Activated CD4-positive, alpha-beta T cell treated with anti-CD3 and anti-CD28 coated beads for 48 hours (primary cell): ENCODE results near the gene SORL1-AS1.

Experiments
- DNase-seq: peaks from one replicate; pipeline ENCODE4 v3.0.0-alpha.2; 2020

SORL1-AS1 gene

GRCh38 chr11:121451178-121451985, 1.4 kb downstream of the SORL1-AS1 start:
- peak; percentile 57 for DNase-seq

- DNase-seq = no peak
Measured at GRCh38 chr11:121450401-121450800, 2.4 kb downstream of the SORL1-AS1 start.

GRCh38 chr11:121449626-121450025, 3.1 kb downstream of the SORL1-AS1 start:
- DNase-seq = no peak

- DNase-seq = no peak
Measured at GRCh38 chr11:121449123-121449522, 3.6 kb downstream of the SORL1-AS1 start.

DNA sequence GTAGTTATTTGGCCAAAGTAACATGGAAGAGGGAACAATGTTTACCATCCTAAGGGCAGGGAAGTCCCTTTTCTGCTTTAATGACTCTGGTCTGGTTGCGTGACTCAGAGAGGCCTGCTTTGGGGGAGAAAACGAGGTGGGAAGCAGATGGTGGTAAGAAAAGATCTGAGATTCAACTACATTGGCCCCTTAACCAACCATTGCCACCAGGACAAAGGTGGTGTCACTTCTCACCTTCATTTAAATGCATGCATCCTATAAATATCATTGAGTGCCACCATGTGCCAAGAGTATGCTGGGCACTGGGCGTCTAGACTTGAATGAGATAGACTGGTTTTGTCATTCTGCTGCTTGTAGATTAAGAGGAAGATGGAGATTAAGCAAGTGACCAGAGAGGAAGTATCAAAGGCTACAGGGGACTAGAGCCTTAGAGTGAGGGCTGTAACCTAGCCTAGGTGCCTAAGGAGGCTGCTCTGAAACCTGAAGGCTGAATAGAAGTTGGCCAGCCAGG, 4.3 kb downstream of the SORL1-AS1 start:
- no peak for DNase-seq

- DNase-seq = no peak
Measured at GRCh38 chr11:121448011-121448410, 4.8 kb downstream of the SORL1-AS1 start.

DNA sequence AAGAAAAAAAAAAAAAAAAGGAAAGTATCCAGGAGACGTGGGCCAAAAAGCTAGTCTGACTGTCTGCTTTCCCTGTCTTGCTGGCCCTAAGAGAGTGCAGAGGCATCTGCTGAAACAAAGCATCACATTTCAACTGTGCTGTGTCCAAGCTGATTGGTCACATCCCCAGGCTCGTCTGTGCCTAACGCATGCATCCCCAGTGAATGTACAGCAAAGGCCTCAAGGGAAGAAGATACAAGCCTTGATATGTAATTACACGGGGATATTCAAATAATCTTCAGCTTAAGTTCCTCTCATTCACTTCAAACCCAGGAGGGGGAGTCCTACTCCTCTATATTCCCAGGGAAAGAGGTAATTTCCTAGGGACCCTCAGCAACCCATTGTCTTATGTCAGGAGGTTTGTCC, 6.0 kb downstream of the SORL1-AS1 start:
- DNase-seq = no peak

GRCh38 chr11:121445071-121445768, 7.5 kb downstream of the SORL1-AS1 start:
- DNase-seq = no peak

- no peak for DNase-seq
Measured at GRCh38 chr11:121444526-121444925, 8.2 kb downstream of the SORL1-AS1 start.

GRCh38 chr11:121443688-121444275, 9.0 kb downstream of the SORL1-AS1 start:
- DNase-seq = peak; percentile 56

GRCh38 chr11:121441521-121441920, 11.2 kb downstream of the SORL1-AS1 start:
- no peak for DNase-seq

GRCh38 chr11:121439759-121440158, 13.0 kb downstream of the SORL1-AS1 start:
- DNase-seq = no peak

DNA sequence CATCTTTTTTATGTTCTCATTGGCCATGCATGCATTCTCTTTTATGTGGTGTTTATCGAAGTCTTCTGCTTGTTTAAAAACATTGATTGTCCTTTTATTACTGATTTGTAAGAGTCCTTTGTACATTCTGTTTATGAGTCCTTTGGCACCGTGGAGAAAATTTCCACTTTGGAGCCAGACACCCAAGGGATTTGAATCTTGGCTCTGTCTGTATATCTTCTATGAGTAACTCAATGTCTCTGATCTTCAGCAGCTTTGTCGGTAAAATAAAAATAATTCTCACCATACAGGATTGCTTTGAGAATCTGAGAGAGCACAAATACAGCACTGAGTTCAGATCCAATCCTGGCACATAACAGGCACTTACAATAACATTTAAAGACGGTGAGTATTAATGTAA, 13.4 kb downstream of the SORL1-AS1 start:
- DNase-seq = no peak

DNA sequence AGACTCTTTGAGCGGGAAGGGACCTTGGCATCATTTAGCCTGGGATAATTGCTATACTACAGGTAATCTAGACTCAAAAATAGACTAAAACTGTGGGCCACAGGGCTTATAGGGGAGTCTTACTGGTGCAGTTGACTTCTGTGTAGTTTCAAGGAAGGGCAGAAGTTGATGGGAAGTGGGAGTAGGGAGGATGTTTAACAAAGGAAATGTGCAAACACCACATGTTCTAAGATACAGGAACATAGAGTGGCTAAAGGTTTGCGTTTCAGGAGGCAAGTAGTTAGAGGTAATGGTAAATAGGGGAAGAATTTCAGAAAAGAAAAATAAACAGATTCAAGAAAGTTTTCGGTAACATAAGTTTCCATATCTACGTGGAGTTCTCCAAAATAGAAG, 15.1 kb downstream of the SORL1-AS1 start:
- no peak for DNase-seq

- DNase-seq = no peak
Measured at GRCh38 chr11:121437018-121437685, 15.6 kb downstream of the SORL1-AS1 start.

DNA sequence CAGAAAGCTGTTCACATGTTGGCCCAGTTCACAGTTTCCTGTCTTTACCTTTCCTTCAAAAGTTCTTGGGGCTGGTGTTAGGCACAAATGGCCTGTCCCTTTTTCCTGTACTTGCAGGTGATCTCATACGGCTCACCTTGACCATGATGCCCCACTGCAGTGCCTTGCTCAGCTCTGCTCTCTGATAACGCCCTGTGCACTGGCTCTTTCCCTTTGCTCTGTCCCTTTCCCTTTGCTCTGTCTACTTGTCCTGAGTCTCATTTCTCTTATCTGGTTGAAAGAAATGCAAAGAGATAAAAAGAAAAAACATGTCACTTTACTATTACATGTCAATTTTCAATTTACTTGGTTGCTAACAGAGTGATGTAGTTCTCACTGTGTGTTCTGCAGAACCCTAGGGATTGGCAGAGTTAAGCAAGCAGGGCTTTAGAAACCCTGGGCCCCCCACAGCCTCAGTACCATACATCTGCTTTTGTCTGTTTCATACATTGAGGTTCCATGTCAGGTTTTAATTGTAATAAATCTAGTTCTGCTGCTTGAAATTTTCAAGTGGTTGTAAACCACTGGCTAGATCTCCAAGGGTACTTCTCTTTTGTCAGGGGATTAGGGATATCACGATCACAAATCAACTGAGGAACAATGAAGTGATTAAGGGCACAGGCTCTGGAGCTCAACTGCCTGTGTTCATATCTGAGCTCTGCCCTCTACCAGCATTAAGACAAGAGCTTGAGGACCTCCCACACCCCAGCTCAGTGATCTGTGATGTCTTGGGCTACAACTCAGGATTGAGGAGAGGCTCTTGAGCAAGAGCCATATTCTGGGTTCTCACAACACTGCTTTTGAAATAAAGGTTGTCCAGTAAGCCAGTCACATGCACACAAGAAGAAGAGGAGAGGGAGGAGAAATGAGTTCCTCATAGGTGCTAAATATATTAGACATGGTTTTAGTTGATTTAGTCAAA, 16.9 kb downstream of the SORL1-AS1 start:
- DNase-seq = no peak

GRCh38 chr11:121435132-121435531, 17.6 kb downstream of the SORL1-AS1 start:
- DNase-seq = no peak

DNA sequence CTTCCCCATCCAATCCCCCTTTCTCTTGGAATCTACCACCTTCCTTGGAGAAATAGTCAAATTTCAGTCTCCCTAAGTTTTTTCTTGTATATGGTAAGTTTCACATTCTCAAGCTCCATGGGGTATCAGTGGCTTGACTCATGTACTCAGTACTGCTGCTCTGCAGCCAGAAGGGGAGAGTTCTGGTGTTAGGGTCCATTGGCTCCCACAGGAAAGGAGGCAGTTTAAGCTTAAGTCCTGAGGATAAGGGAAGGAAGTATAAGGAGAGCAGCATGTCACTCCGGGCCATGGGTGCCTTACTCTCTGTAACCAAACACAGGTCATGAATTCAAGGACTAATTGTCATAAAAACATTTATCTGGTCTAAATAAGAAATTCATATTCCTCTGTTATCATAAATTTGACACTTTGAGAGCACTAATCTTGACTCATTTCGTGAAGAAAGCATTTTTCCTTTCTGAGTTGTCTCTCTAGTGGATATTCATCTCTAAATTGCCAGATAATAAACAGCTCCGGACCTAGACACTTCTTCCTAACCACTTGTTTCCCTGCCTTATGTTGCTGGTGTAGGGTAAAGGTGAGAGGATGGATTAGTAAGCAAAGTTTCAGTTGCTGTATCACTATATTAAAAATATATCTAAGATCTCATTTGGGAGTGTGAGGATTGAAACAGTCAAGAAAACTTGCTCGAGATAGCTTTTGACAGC, 20.8 kb downstream of the SORL1-AS1 start:
- no peak for DNase-seq

DNA sequence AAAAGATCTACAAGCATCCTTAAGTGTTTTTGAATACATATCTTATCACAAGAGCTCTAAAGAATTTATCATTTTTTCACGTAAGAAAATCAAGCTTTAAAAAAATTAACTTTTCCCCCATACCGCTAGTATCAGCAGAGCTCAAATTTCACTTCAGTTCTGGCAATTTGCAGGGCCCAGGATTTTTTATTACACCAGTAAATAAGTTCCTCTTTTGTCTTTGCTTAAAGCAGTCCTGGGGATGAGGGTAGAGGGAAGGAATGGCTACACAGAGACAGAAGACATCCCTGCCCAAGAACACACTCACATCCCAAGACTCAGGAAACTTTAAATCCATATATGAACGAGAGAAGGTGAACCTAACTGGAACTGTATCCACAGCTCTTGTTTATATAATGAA, 23.2 kb downstream of the SORL1-AS1 start:
- DNase-seq = no peak

GRCh38 chr11:121427400-121427744, 25.4 kb downstream of the SORL1-AS1 start:
- no peak for DNase-seq
